NCI-H526 treated with DMSO at 0.1 percent for 48 hours (cell line): Measurements from ENCODE around the gene CD300E.
"Not testable (repeated sequence)": the region's sequence is repeated elsewhere in the genome, so short reads cannot be mapped to it uniquely, and the experiment has no call there.

Experiments
- DNase-seq: peaks from one replicate; lab custom pipeline; 2025; lab: John Stamatoyannopoulos, UW

CD300E gene

GRCh38 chr17:74623693-74624093 lies at the start of gene CD300E:
Gene CD300E (minus strand): TSS chr17:74623738. CDS start chr17:74623621, 117 bp downstream.
- no peak for DNase-seq

- no peak for DNase-seq
Observed at GRCh38 chr17:74671031-74671771, 47.7 kb upstream of the CD300E start.

- no peak for DNase-seq
Observed at GRCh38 chr17:74670329-74670728, 46.8 kb upstream of the CD300E start.

- DNase-seq = no peak
Observed at GRCh38 chr17:74663561-74663960, 40.0 kb upstream of the CD300E start.

GRCh38 chr17:74659889-74660288 lies 36.4 kb upstream of the CD300E start:
- no peak for DNase-seq

- DNase-seq = no peak
Observed at GRCh38 chr17:74658620-74659019, 35.1 kb upstream of the CD300E start.

GRCh38 chr17:74654742-74655141 lies 31.2 kb upstream of the CD300E start:
- DNase-seq = no peak

GRCh38 chr17:74652020-74652419 lies 28.5 kb upstream of the CD300E start:
- no peak for DNase-seq

GRCh38 chr17:74649909-74650308 lies 26.4 kb upstream of the CD300E start:
- DNase-seq = no peak

GRCh38 chr17:74647871-74648672 lies 24.5 kb upstream of the CD300E start:
- no peak for DNase-seq

- peak; percentile 12 for DNase-seq
Observed at GRCh38 chr17:74646231-74646630, 22.7 kb upstream of the CD300E start.

- DNase-seq = no peak
Observed at GRCh38 chr17:74645010-74645409, 21.5 kb upstream of the CD300E start.

- no peak for DNase-seq
Observed at GRCh38 chr17:74644419-74644818, 20.9 kb upstream of the CD300E start.

GRCh38 chr17:74643826-74644225 lies 20.3 kb upstream of the CD300E start:
- DNase-seq = no peak

GRCh38 chr17:74642995-74643394 lies 19.5 kb upstream of the CD300E start:
- no peak for DNase-seq

GRCh38 chr17:74642556-74642955 lies 19.0 kb upstream of the CD300E start:
- DNase-seq = no peak

- no peak for DNase-seq
Observed at GRCh38 chr17:74641958-74642298, 18.4 kb upstream of the CD300E start.

- no peak for DNase-seq
Observed at GRCh38 chr17:74641224-74641957, 17.9 kb upstream of the CD300E start.

- DNase-seq = no peak
Observed at GRCh38 chr17:74639704-74640151, 16.2 kb upstream of the CD300E start.

GRCh38 chr17:74637926-74638325 lies 14.4 kb upstream of the CD300E start:
- DNase-seq = no peak

GRCh38 chr17:74637265-74637664 lies 13.7 kb upstream of the CD300E start:
- DNase-seq = no peak

- not testable (repeated sequence) for DNase-seq
Observed at GRCh38 chr17:74636541-74637085, 13.1 kb upstream of the CD300E start.
